GM12891 (cell line): ENCODE measurements around the gene GABBR1.

Experiments
- POLR2A ChIP-seq: IDR thresholded peaks from 2 replicates; pipeline ENCODE4 v1.6.1; 2011; ENCODE audit warnings: low read depth, low read length, control low read depth
- POLR2AphosphoS5 ChIP-seq: IDR thresholded peaks from 2 replicates; pipeline ENCODE4 v1.6.1; 2011; ENCODE audit warnings: low read depth, low read length, control low read depth
- POU2F2 ChIP-seq: IDR thresholded peaks from 2 replicates; pipeline ENCODE4 v1.6.1; 2011; ENCODE audit warnings: low read depth, mild to moderate bottlenecking, control low read depth, low read length, moderate library complexity
- TAF1 ChIP-seq: IDR thresholded peaks from 2 replicates; pipeline ENCODE4 v1.6.1; 2011; ENCODE audit warnings: low read depth, low read length, control low read depth

DNA sequence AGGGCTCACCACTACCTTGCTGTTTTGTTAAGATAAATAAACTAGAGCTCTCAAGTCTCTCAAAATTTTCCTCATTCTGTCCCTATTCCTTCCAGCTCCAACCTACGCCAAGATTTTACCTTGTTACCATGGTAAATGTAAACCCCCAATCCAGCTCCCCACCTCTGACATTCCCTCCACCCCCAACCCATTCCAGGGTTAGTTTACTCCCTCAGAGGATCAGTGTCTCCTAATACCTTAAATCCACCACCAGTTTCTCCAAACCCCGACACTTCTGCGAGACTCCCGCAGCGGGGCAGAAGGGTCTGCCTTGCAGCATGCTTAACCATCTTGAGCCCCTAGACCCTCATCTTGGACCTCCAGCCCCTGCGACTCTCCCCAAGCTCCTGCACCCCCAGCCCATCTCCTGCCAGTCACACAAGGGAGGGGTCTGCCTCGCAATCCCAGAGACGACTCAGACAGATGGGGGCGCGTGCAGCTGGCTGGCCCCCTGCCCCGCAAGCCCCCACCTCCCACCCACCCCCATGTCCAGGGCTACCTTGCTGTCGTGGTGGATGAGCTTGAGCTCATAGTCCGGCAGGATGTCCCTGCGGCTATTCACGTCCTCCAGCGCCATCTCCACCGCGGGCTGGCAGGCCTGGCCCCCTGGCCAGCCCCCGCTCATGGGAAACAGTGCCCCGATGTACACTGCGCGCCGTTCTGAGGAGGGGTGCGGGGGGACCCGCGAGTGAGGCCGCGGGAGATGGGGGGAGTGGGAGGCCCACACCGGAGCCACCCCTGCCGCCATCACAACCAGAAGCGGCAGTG is 5.8 kb downstream of the GABBR1 start:
- TF ChIP-seq POLR2A (no peak), POU2F2 (no peak), TAF1 (no peak), POLR2AphosphoS5 (no peak)
